Activated naive CD4-positive, alpha-beta T cell treated with anti-CD3 and anti-CD28 coated beads, Interleukin-2, amount 10 ng/mL, durations not matched to agents 7 days and 5 days (primary cell): ENCODE data around the gene CA7.

Source experiments
- CTCF ChIA-PET: fragments of 350-600 bp; sonication (Branson Sonifier 250); formaldehyde crosslinking; loops from one replicate; lab custom pipeline; 2021; ENCODE audit warnings: antibody characterized with exemption; lab: Charles Lee
- DNase-seq: peaks from one replicate; pipeline ENCODE4 v3.0.0-alpha.2; 2020
- H3K27ac Mint-ChIP-seq: one replicate; pipeline ENCODE4 v1.8.0; 2021; ENCODE audit warnings: mild to moderate bottlenecking, moderate library complexity, mixed read lengths
- H3K27me3 Mint-ChIP-seq: one replicate; pipeline ENCODE4 v1.8.0; 2021; ENCODE audit warnings: mild to moderate bottlenecking, mixed read lengths
- H3K36me3 Mint-ChIP-seq: one replicate; pipeline ENCODE4 v1.8.0; 2021; ENCODE audit warnings: mixed read lengths
- H3K4me1 Mint-ChIP-seq: one replicate; pipeline ENCODE4 v1.8.0; 2021; ENCODE audit warnings: mixed read lengths
- H3K4me3 Mint-ChIP-seq: one replicate; pipeline ENCODE4 v1.8.0; 2021; ENCODE audit warnings: mild to moderate bottlenecking, moderate library complexity, mixed read lengths
- H3K9me3 Mint-ChIP-seq: one replicate; pipeline ENCODE4 v1.8.0; 2021; ENCODE audit warnings: mixed read lengths

CA7 gene

DNA sequence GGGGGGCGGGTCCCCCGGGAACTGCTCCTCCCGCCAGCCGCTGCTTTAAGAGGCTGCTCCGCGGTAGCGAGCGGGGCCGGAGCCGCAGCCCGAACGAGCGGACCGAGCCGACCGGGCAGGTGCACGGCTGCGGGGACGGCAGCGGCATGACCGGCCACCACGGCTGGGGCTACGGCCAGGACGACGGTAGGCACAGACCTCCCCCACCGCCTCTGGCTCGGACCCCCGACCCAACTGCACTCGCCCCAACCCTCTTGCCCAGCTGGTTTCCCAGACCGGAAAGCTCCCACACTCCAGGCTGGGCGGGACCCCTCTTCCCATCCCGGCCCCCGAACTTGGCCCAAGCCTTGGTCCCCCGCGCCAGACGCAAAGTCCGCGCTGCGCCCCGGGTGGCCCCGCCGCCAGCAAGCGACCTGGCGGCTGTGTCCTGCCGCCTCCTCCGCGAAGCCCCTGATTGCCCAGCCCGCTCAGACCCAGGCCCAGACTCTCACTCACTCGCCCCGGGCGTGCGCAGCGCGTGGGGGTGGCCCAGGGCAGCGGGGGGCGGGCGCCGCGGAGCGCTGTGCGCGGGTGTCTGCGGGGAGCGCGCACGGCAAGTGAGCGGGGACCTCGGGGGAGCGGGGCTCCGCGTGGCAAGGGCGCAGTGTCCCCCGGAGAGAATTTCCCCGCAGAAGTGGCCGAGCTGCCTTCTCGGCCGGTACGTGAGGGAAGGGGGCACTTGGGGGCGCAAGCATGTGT is at the start of gene CA7:
CA7 (plus strand) TSS at position 73 of the 738 bp plus-strand sequence; CDS start at position 147, 74 bp downstream.
- H3K4me3 Mint-ChIP-seq: peak within 1 kb of the TSS; percentile 45
- CTCF ChIA-PET: interaction anchor here (3.6 to 8.7 kb wide), 2 partner anchors 14 to 23 kb away, joined by 28 to 44 read pairs; partner anchors contain the start of gene NAE1
- no peaks in the 10 kb centered on the region for H3K9me3 Mint-ChIP-seq
- DNase-seq: no peak
- H3K27me3 Mint-ChIP-seq: peaks cover 74% of the 10 kb centered on the region
- no peak within 1 kb of the TSS for H3K27ac Mint-ChIP-seq
- peaks cover 23% of the 10 kb centered on the region for H3K4me1 Mint-ChIP-seq
- H3K36me3 Mint-ChIP-seq: no peaks in the 10 kb centered on the region

DNA sequence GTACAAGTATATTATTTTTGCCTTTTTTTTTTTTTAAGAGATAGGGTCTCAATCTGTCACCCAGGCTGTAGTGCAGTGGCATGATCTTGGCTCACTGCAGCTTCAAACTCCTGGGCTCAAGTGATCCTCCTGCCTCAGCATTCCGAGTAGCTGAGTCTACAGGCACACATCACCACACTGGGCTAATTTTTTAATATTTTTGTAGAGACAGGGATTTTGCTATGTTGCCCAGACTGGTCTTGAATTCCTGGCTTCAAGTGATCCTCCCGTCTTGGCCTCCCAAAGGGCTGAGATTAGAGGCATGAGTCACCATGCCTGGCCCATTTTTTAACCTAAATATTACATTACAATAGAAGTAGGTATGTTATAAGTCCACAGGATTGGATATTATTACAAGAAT is 46.1 kb upstream of the CA7 start:
- CTCF ChIA-PET: no interaction called here
- no peak overlapping the region for H3K4me3 Mint-ChIP-seq
- peaks cover 2% of the 10 kb centered on the region for H3K36me3 Mint-ChIP-seq
- no peaks in the 10 kb centered on the region for H3K9me3 Mint-ChIP-seq
- DNase-seq: no peak
- H3K4me1 Mint-ChIP-seq: no peaks in the 10 kb centered on the region
- no peak overlapping the region for H3K27ac Mint-ChIP-seq
- no peaks in the 10 kb centered on the region for H3K27me3 Mint-ChIP-seq

DNA sequence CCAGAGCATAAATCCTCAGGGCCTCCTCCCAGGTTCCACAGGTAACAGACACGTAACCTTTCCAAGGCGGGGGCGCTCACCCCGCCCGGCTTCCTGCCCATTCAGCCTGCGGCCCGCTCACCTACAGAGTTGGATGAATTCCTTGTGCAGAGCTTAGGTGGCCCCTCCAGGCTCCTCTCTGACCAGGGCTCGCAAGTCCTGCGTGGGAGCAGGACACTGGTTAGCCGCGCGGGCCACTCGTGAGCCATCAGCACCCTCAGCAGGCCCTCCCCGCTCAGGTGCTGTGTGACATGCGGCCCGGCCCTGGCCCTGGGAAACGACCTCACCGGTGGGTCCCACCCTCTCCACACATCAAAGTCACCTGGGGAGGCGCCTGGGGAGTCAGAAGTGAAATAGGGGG is 43.4 kb upstream of the CA7 start:
- no peak for DNase-seq
- Mint-ChIP-seq H3K36me3 (peaks cover 20% of the 10 kb centered on the region), H3K27me3 (no peaks in the 10 kb centered on the region), H3K4me3 (no peak overlapping the region), H3K27ac (no peak overlapping the region), H3K9me3 (no peaks in the 10 kb centered on the region), H3K4me1 (no peaks in the 10 kb centered on the region)
- CTCF ChIA-PET: no interaction called here

DNA sequence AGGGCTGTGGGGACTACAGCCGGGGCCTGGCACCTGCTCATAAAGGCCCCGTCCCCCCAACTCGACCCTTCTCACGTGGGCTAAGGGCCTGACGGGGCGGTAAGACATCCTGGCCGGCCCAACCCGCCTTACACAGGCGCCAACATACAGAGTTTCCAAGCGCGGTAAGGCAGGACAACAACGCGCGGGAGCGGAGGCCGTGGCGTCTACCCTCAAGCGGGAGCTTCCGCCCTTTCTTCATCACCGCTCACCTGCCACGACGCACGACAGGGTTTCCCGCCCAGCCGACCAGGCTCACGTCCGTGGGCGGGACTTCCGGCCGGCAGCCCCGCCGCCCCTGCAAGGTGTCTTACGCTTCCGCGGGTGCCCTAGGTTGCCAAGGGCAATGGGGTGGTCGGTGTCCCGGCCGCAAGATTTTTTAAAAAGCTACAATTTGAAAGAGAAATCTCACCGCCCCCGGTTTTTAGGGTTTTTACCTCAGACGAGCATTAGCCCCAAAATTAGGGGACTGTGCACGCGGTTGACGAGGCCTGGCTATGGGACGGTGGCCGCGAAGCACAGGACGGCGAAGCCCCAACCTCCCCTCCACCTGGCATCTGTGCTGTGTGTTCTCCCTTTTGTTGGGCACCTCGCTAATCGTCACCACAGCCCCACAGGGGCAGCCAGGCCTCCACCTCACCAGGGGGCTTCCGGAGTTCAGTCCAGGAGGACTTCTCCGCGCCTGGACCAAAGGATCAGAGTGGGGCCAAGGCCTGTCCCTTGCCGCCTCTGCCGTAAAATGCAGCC is 42.7 kb upstream of the CA7 start, which contains the start of gene TERB1:
TERB1 (minus strand) TSS at position 265 of the 786 bp plus-strand sequence. CDS start 4,786 bp downstream, outside the sequence.
- Mint-ChIP-seq H3K27me3 (no peaks in the 10 kb centered on the region), H3K27ac (no peak within 1 kb of the TSS), H3K4me3 (no peak within 1 kb of the TSS), H3K36me3 (peaks cover 20% of the 10 kb centered on the region), H3K9me3 (no peaks in the 10 kb centered on the region), H3K4me1 (no peaks in the 10 kb centered on the region)
- DNase-seq: no peak
- CTCF ChIA-PET: no interaction called here

- Mint-ChIP-seq H3K27me3 (no peaks in the 10 kb centered on the region), H3K36me3 (peaks cover 25% of the 10 kb centered on the region), H3K4me1 (no peaks in the 10 kb centered on the region), H3K4me3 (no peak overlapping the region), H3K9me3 (no peaks in the 10 kb centered on the region), H3K27ac (no peak overlapping the region)
- DNase-seq: no peak
- CTCF ChIA-PET: no interaction called here
These were observed 42.1 kb upstream of the CA7 start for GRCh38 chr16:66802159-66802558.

- Mint-ChIP-seq H3K9me3 (no peaks in the 10 kb centered on the region), H3K4me1 (no peaks in the 10 kb centered on the region), H3K36me3 (peaks cover 45% of the 10 kb centered on the region), H3K4me3 (no peak overlapping the region), H3K27me3 (no peaks in the 10 kb centered on the region), H3K27ac (no peak overlapping the region)
- CTCF ChIA-PET: interaction anchor here (1.8 kb wide), 1 partner anchor 21 kb away, joined by 9 read pairs; the partner anchor contains the start of gene NAE1
- DNase-seq: no peak
These were observed 34.4 kb upstream of the CA7 start for GRCh38 chr16:66809765-66810164.

DNA sequence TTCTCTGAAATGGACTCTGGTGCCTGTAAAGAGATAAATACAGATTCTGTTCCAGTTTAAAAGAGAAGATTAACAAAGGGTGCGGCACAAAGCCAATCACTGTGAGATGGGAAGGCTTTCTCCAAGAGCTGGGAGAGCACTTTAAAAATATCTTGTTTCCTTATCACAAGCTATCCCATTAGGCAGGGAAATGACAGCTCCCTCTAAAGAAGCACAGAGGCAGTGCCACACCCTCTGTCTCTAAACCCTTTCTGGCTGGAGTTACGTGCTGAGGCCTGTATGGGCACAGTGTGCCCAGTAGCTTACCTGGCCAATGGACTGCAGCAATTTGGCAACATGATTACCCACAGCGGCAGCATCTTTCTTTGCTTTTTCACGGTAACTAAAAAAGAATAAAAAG is 33.8 kb upstream of the CA7 start:
- CTCF ChIA-PET: interaction anchor here (1.8 kb wide), 1 partner anchor 20 kb away, joined by 9 read pairs; the partner anchor contains the start of gene NAE1
- no peaks in the 10 kb centered on the region for H3K4me1 Mint-ChIP-seq

DNA sequence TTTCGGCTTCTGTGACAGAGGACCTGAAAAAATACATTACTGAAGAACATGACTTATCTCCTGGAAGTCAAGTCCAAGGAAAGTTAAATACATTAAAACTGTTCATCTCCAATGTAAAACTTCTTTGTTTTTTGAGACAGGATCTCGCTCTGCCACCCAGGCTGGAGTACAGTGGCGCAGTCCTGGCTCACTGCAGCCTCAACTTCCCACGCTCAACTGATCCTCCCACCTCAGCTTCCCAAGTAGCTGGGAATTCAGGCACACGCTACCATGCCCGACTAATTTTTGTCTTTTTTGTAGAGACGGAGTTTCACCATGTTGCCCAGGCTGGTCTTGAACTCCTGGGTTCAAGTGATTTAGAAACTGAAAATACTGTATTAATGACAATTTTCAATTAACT is 33.2 kb upstream of the CA7 start:
- Mint-ChIP-seq H3K36me3 (peaks cover 46% of the 10 kb centered on the region), H3K4me1 (no peaks in the 10 kb centered on the region), H3K27me3 (no peaks in the 10 kb centered on the region), H3K4me3 (no peak overlapping the region), H3K27ac (no peak overlapping the region), H3K9me3 (no peaks in the 10 kb centered on the region)
- no peak for DNase-seq
- CTCF ChIA-PET: interaction anchor here (1.8 kb wide), 1 partner anchor 20 kb away, joined by 9 read pairs; the partner anchor contains the start of gene NAE1

More for the DNA sequence above, 33.8 kb upstream of the CA7 start:
- H3K9me3 Mint-ChIP-seq: no peaks in the 10 kb centered on the region
- H3K27ac Mint-ChIP-seq: no peak overlapping the region
- no peak for DNase-seq
- H3K36me3 Mint-ChIP-seq: peaks cover 47% of the 10 kb centered on the region
- H3K4me3 Mint-ChIP-seq: no peak overlapping the region
- H3K27me3 Mint-ChIP-seq: no peaks in the 10 kb centered on the region

GRCh38 chr16:66814734-66815133 is 29.5 kb upstream of the CA7 start:
- H3K4me1 Mint-ChIP-seq: no peaks in the 10 kb centered on the region
- no peak overlapping the region for H3K4me3 Mint-ChIP-seq
- CTCF ChIA-PET: interaction anchor here (1.2 kb wide), 1 partner anchor 53 kb away, joined by 4 read pairs; no protein-coding TSS in a partner anchor
- no peak for DNase-seq
- no peak overlapping the region for H3K27ac Mint-ChIP-seq
- peaks cover 51% of the 10 kb centered on the region for H3K36me3 Mint-ChIP-seq
- no peaks in the 10 kb centered on the region for H3K9me3 Mint-ChIP-seq
- H3K27me3 Mint-ChIP-seq: no peaks in the 10 kb centered on the region

DNA sequence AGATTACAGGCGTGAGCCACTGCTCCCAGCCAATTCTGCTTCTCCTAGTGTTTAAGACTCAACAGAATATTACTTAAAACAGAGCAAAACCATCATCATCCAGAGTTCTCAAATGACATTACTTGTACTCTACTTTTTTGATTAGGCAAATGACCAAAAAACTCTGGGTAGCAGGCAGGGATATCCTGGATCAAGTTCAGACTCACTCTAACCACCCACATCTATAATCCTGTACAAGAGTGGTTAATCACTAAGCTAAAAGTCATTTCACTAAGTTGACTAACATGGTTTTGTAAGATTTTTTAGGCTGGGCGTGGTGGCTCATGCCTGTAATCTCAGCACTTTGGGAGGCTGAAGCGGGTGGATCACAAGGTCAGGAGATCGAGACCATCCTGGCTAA is 20.2 kb upstream of the CA7 start:
- H3K27ac Mint-ChIP-seq: no peak overlapping the region

DNA sequence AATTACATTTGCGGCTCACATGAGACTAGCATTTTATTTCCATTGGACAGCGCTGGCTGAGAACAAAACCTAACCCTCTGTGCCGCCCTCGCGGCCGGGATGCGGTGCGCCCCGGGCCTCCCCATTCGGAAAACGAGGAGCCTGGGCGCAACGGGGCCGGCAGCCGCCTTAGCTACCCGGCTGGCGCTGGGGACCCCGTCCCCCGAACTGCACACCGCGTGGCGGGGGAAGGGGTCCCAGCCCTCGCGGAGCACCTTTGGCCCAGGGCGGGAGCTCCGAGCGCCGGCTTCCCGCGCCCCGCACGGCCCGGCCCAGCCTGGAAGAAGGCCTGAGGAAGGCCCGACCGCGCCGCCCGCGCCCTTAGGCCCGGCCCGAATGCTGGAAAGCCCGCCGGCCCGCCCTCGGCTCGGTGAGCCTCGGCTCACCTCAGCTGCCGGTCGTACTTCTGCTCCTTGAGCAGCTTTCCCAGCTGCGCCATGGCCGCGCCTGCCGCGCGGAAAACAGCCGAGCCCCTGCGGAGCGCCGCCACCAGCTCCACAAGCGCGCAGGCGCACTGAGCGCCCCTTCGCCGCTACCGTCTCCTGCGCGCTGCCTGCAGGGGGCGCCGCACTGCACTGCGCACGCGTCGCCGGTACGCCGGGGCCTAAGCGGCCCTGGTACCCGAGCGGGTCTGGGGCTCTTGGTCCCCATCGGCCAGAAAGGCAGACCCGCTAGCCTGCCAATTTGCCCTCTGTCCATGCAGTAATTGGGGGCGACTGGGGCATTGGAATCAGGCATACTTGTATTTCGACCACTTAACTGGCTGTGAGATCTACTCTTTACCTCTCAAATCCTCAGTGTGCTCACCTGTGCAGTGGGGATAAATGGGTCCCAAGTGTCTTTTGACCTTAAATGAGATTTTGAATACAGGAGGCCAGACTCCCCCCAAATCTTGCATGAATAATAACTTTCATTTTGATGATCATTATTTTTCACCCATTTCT is 13.5 kb upstream of the CA7 start, which contains the start of gene NAE1:
NAE1 (minus strand) TSS at position 555 of the 983 bp plus-strand sequence; CDS start at position 478, 77 bp downstream.
- H3K4me1 Mint-ChIP-seq: peaks cover 36% of the 10 kb centered on the region
- CTCF ChIA-PET: interaction anchor here (0.6 to 6.3 kb wide), 28 partner anchors 10 to 453 kb away, joined by 3 to 117 read pairs (median 4); partner anchors contain the start of genes CA7, DYNC1LI2 and PDP2
- DNase-seq: peak; percentile 89
- H3K27ac Mint-ChIP-seq: peak within 1 kb of the TSS; percentile 78
- H3K4me3 Mint-ChIP-seq: peak within 1 kb of the TSS; percentile 71
- no peaks in the 10 kb centered on the region for H3K9me3 Mint-ChIP-seq
- H3K27me3 Mint-ChIP-seq: peaks cover 4% of the 10 kb centered on the region
- H3K36me3 Mint-ChIP-seq: peaks cover 16% of the 10 kb centered on the region

More for the DNA sequence above, 20.2 kb upstream of the CA7 start:
- CTCF ChIA-PET: interaction anchor here (1.1 to 1.3 kb wide), 2 partner anchors 49 to 53 kb away, joined by 3 read pairs; no protein-coding TSS in a partner anchor
- H3K36me3 Mint-ChIP-seq: peaks cover 38% of the 10 kb centered on the region
- H3K27me3 Mint-ChIP-seq: no peaks in the 10 kb centered on the region
- no peaks in the 10 kb centered on the region for H3K9me3 Mint-ChIP-seq
- peaks cover 19% of the 10 kb centered on the region for H3K4me1 Mint-ChIP-seq
- DNase-seq: no peak
- H3K4me3 Mint-ChIP-seq: no peak overlapping the region

DNA sequence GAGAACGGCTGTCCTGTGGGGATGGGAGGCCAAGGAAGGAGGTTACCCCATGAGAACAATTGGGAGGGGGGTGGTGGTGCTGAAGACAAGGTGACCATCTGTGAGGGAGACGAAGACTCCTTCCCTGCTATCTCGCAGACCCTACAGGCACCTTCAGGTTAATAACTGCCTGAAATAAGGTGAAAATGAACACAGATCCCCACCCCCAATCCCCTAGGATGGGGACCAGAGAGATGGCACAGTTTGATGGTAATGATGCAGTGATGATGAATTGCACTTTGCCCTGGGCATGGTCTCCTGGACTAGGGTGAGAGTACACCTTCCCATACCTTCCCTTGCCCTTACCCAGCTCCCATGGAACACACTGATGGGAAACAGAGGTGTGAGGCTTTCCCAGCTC is 12.0 kb upstream of the CA7 start:
- no peak overlapping the region for H3K4me3 Mint-ChIP-seq
- H3K4me1 Mint-ChIP-seq: peaks cover 29% of the 10 kb centered on the region
- peaks cover 4% of the 10 kb centered on the region for H3K27me3 Mint-ChIP-seq
- no peak for DNase-seq
- CTCF ChIA-PET: interaction anchor here (1.0 to 6.3 kb wide), 7 partner anchors 10 to 96 kb away, joined by 5 to 117 read pairs (median 12); partner anchors contain the start of genes CA7, DYNC1LI2 and PDP2
- no peaks in the 10 kb centered on the region for H3K9me3 Mint-ChIP-seq
- peaks cover 10% of the 10 kb centered on the region for H3K36me3 Mint-ChIP-seq
- H3K27ac Mint-ChIP-seq: no peak overlapping the region
